Measurements from ENCODE around the gene ESRRA. TPM values are rescaled to one million over a fixed set of nuclear protein-coding genes. Genes with fewer than 3 reads are reported as not detected.

ESRRA gene
- total and polyA plus RNA-seq, 2 of the 8 experiments (the other 6 are each of a cell fraction or from before 2014, with no cell fraction given) = 18.2 to 37.0 TPM

DNA sequence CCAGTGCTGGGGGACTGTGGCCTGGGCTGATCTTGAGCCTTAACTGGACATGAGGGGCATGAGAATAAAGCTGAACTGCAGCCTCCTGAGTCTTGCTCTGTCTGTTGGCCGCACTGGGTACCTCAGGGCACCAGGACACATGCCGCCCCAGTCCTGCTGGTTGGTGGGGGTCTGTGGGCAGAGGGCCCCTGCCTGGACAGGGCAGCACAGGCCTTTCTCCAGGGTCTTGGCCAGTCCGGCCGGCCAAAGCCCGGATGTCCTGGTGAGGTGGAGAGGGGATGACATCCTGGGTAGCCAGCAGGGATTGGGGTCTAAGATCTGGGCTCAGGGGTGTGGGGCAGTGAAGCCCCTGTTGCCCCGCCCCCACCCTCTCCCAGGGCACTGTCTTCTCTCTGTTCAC, 52.1 kb downstream of the ESRRA start:
- Histone ChIP-seq H4K20me1 (replicated peaks in 1 of 2; ENCODE audit: control insufficient read depth in 1 of 2, insufficient read depth in 2 of 2, low read length in 2 of 2) (peaks cover 0 to 4% of the 10 kb centered on the region in 2 experiments), H3K56ac (replicated peaks; ENCODE audit: insufficient read length, low read depth, low read length) (no peak overlapping the region), H4K5ac (ENCODE audit: insufficient read length, low read depth, low read length) (no peak overlapping the region), H3K27me3 (replicated peaks in 1 of 4; ENCODE audit: control insufficient read depth in 3 of 4, extremely low read depth in 1 of 4, insufficient read depth in 3 of 4, low read length in 3 of 4) (no peaks in the 10 kb centered on the region), H3K4me2 (ENCODE audit: insufficient read depth in 1 of 2, low read depth in 2 of 2, low read length in 2 of 2) (no peak overlapping the region), H3K14ac (ENCODE audit: insufficient read length) (no peak overlapping the region), H3K79me2 (ENCODE audit: control insufficient read depth in 1 of 2, insufficient read depth in 2 of 2, low read length in 2 of 2) (no peaks in the 10 kb centered on the region), H3K4me1 (replicated peaks in 1 of 4; ENCODE audit: control insufficient read depth in 3 of 4, insufficient read depth in 4 of 4, low read length in 3 of 4) (peaks cover 0 to 39% (median 30%) of the 10 kb centered on the region in 4 experiments; a peak in 6 of 7 replicates), H2AFZ (ENCODE audit: low read length) (no peak overlapping the region), H3K27ac (ENCODE audit: low read depth, low read length) (no peak overlapping the region), H3K23ac (ENCODE audit: insufficient read length) (no peak overlapping the region), H3K9me3 (ENCODE audit: insufficient read depth in 2 of 2, low read depth in 1 of 2, low read length in 1 of 2) (no peaks in the 10 kb centered on the region), H2BK20ac (ENCODE audit: low read length) (no peak overlapping the region), H2BK12ac (ENCODE audit: low read depth, low read length) (peak overlapping the region; percentile 88; the same call in 1 of the 2 replicates), H3K23me2 (ENCODE audit: low read depth, low read length) (peaks cover 7% of the 10 kb centered on the region; the same call in 1 of the 2 replicates), H3K36me3 (ENCODE audit: control insufficient read depth in 2 of 4, insufficient read depth in 4 of 4, low read length in 3 of 4) (peaks cover 0 to 9% (median 2%) of the 10 kb centered on the region in 4 experiments; a peak in 2 of 8 replicates), H4K8ac (ENCODE audit: extremely low read depth, insufficient read depth, low read length) (no peak overlapping the region; the same call in 1 of the 2 replicates), H3K18ac (ENCODE audit: extremely low read depth, low read length) (no peak overlapping the region), H3K9ac (replicated peaks in 1 of 4; ENCODE audit: extremely low read depth in 1 of 4, low read depth in 3 of 4, low read length in 3 of 4) (no peak overlapping the region), H3K79me1 (ENCODE audit: low read depth, low read length) (no peaks in the 10 kb centered on the region), H2BK5ac (ENCODE audit: low read depth, low read length) (0 out of 2 replicates have a peak overlapping the region, but pooled peaks have one; percentile 71), H2BK120ac (replicated peaks; ENCODE audit: low read depth, low read length) (no peak overlapping the region), H3K4me3 (ENCODE audit: extremely low read depth in 1 of 4, insufficient read depth in 2 of 4, low read depth in 3 of 4, low read length in 4 of 4) (no peak overlapping the region), H3K4ac (replicated peaks; ENCODE audit: insufficient read length, low read depth, low read length) (no peak overlapping the region), H2BK15ac (ENCODE audit: low read length) (no peak overlapping the region), H2AK5ac (ENCODE audit: low read depth, low read length) (no peak overlapping the region), H4K91ac (replicated peaks; ENCODE audit: insufficient read length, low read length) (no peak overlapping the region)
- FAIRE-seq (no peak), DNase-seq (ENCODE audit: low read depth in 1 of 2, low spot score in 2 of 2) (no peak)
- 86% methylated on average over 5 of the region's 6 CpGs; no CpG with 5 or more reads in 1 of the 2 experiments for WGBS, 2 experiments (ENCODE audit: extremely low coverage in 1 of 2, insufficient coverage in 1 of 2, insufficient read length in 1 of 2, insufficient replicate concordance in 2 of 2, low coverage in 1 of 2, low lambda C conversion rate in 2 of 2, missing lambda C conversion rate in 1 of 2)
- POLR2A ChIA-PET (ENCODE audit: partially characterized antibody) = interaction anchor here (0.8 to 3.2 kb wide), 6 partner anchors 9 to 87 kb away, joined by 3 to 11 read pairs (median 4); partner anchors contain the start of gene ESRRA
- CTCF ChIA-PET (ENCODE audit: partially characterized antibody) = interaction anchor here (0.8 to 37.6 kb wide), 32 partner anchors 8 to 1939 kb away, joined by 3 to 614 read pairs (median 7); partner anchors contain the start of genes CATSPERZ, CCDC88B, ESRRA and NUDT22
- no peak for TF ChIP-seq SIRT6 (IDR thresholded peaks at IDR 0.05; ENCODE audit: low read length)
- TF ChIP-seq, protein P1, sequence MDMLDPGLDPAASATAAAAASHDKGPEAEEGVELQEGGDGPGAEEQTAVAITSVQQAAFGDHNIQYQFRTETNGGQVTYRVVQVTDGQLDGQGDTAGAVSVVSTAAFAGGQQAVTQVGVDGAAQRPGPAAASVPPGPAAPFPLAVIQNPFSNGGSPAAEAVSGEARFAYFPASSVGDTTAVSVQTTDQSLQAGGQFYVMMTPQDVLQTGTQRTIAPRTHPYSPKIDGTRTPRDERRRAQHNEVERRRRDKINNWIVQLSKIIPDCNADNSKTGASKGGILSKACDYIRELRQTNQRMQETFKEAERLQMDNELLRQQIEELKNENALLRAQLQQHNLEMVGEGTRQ (IDR thresholded peaks at IDR 0.05; ENCODE audit: low read length) = no peak
- TF ChIP-seq SP4 (IDR thresholded peaks at IDR 0.05; ENCODE audit: low read length) = no peak
- TF ChIP-seq RAD21 (IDR thresholded peaks at IDR 0.05 in 1 of 2, conservative IDR thresholded peaks at IDR 0.05 in 1 of 2; ENCODE audit: low read depth in 2 of 2, low read length in 2 of 2) = no peak
- no peak for TF ChIP-seq SP1 (IDR thresholded peaks at IDR 0.05; ENCODE audit: low read depth, low read length)
- no peak for TF ChIP-seq POLR2A (IDR thresholded peaks at IDR 0.05; ENCODE audit: control extremely low read depth in 1 of 2, low read depth in 2 of 2, low read length in 2 of 2)
- TF ChIP-seq, protein P2, sequence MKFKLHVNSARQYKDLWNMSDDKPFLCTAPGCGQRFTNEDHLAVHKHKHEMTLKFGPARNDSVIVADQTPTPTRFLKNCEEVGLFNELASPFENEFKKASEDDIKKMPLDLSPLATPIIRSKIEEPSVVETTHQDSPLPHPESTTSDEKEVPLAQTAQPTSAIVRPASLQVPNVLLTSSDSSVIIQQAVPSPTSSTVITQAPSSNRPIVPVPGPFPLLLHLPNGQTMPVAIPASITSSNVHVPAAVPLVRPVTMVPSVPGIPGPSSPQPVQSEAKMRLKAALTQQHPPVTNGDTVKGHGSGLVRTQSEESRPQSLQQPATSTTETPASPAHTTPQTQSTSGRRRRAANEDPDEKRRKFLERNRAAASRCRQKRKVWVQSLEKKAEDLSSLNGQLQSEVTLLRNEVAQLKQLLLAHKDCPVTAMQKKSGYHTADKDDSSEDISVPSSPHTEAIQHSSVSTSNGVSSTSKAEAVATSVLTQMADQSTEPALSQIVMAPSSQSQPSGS (IDR thresholded peaks at IDR 0.05; ENCODE audit: low read length) = no peak
- no peak for TF ChIP-seq SUZ12 (IDR thresholded peaks at IDR 0.05; ENCODE audit: low read length)
- TF ChIP-seq TCF12 (IDR thresholded peaks at IDR 0.05; ENCODE audit: low read depth, low read length) = no peak
- no peak for TF ChIP-seq BCL11A (IDR thresholded peaks at IDR 0.05; ENCODE audit: low read depth in 2 of 2, low read length in 2 of 2)
- TF ChIP-seq RXRA (IDR thresholded peaks at IDR 0.05; ENCODE audit: insufficient read depth, low read depth, low read length) = no peak
